ENCODE measurements around the gene GRIK5.

DNA sequence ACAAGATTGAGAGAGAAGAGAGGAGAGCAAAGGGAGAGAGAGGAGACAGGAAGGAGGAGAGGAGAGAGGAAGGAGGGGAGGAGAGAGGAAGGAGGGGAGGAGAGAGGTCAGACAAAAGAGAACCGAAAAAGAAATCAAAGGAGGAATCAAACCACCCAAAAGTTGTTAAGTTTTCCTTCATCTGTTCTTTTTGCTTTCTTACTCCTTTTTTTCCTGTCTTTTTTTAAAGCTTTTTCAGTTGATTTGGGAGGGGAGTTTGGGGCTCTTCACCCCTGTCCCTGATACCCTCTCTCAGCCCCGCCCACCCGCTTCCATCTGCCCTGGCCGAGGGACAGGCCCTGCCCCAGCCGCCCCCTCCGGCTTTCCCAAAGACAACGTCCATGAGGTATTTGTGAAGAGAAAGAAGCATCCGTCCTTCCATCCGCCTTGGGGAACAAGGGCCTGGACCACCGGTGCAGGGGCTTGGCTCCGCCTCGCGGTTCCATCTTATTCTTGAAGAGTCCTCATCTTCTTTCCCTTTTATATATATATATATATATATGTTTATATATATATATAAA is 19.3 kb upstream of the GRIK5 start:
- TF ChIP-seq, protein P1, sequence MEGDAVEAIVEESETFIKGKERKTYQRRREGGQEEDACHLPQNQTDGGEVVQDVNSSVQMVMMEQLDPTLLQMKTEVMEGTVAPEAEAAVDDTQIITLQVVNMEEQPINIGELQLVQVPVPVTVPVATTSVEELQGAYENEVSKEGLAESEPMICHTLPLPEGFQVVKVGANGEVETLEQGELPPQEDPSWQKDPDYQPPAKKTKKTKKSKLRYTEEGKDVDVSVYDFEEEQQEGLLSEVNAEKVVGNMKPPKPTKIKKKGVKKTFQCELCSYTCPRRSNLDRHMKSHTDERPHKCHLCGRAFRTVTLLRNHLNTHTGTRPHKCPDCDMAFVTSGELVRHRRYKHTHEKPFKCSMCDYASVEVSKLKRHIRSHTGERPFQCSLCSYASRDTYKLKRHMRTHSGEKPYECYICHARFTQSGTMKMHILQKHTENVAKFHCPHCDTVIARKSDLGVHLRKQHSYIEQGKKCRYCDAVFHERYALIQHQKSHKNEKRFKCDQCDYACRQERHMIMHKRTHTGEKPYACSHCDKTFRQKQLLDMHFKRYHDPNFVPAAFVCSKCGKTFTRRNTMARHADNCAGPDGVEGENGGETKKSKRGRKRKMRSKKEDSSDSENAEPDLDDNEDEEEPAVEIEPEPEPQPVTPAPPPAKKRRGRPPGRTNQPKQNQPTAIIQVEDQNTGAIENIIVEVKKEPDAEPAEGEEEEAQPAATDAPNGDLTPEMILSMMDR (IDR thresholded peaks at IDR 0.05) = no peak
- no peak for TF ChIP-seq POLR2A (IDR thresholded peaks at IDR 0.05)
